Esophagus squamous epithelium (tissue), 4 donors: Measurements from ENCODE around the gene MRPL11.

Experiments used
- CTCF ChIP-seq, 6 experiments: fragments of 450-650 bp in 4 of 6; fragments of 200-600 bp in 2 of 6; sonication (generic) in 2 of 6; IDR thresholded peaks; one replicate each; pipeline ENCODE4 v1.5.1; 2016 to 2019; ENCODE audit warnings: antibody characterized with exemption in 6 of 6, mild to moderate bottlenecking in 4 of 6, moderate library complexity in 4 of 6
- POLR2A ChIP-seq, 4 donors: fragments of 450-650 bp; IDR thresholded peaks; one replicate each; pipeline ENCODE4 v1.6.1; 2017; ENCODE audit warnings: antibody characterized with exemption in 4 of 4, mild to moderate bottlenecking in 4 of 4, moderate library complexity in 3 of 4

- TF ChIP-seq CTCF (IDR thresholded peaks at IDR 0.05), result no peak
- no peak for TF ChIP-seq POLR2A (IDR thresholded peaks at IDR 0.05)
Observed at GRCh38 chr11:66415423-66415822, 23.2 kb downstream of the MRPL11 start.
